ENCODE results near the gene WDR86.

Gene WDR86

DNA sequence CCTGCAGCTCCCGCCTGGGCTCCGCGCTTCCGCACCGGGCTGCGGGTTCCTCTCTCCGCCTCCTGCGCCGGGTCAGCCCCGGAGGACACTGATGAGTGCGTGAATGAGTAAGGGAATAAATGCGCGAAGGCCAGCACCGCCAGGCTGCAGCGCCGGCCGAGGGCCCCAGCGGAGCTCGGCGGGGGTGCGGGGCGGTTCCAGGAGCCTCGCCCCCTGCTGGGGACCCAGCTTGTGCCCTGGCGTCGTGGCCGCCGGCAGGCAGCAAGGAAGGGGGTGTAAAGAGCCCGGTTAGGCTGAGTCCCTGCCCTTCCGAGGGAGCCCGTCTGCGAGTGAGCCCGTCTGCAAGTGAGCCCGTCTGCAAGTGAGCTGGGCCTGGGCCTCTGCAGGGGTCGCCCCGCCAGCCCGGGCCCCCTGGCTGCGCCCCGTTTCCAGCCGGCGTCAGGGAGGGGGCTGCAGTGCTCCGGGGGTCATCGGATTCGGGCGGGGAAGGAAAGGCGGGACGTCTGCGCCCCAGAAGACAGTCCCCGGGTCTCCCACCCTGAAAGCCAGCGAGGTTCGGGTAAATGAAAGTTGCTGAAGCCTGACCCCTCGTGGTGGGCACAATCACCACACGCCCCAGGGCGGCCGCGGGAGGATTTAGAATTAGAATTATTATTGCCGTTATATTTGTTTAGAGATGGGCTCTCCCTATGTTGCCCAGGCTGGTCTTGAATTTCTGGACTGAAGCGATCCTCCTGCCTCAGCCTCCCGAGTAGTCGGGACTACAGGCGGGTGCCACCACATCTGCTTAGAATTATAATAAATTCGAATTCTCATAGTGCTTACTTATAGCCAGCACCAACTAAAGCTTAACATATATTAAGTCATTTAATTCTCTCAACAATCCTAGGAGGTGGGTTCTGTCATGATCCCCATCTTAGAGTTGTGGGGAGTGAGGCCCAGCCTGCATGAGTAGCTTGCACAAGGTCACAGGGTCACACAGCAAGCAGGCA lies 38.7 kb upstream of the WDR86 start:
- Histone ChIP-seq H3K9ac (ENCODE audit: low read depth, low read length) (peak overlapping the region; percentile 61), H3K9me3 (ENCODE audit: control insufficient read depth, insufficient read depth, low read length) (no peaks in the 10 kb centered on the region), H3K4me1 (ENCODE audit: insufficient read depth, low read length) (peaks cover 8% of the 10 kb centered on the region; the same call in 1 of the 2 replicates), H3K36me3 (ENCODE audit: insufficient read depth, low read length) (no peaks in the 10 kb centered on the region)

DNA sequence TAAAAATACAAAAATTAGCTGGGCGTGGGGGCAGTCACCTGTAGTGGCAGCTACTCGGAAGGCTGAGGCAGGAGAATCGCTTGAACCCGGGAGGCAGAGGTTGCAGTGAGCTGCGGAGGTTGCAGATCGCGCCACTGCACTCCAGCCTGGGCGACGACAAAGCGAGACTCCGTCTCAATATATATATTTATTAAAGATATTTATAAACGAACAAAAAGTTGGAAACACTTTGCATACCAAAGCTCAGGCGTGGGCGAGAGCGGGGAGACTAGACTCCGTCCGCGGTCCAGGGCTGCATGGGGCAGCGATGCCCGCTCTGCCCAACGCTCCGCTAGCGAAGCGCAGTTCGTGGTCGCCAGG lies 38.0 kb upstream of the WDR86 start:
- Histone ChIP-seq H3K9ac (ENCODE audit: low read depth, low read length) (peak overlapping the region; percentile 61), H3K4me1 (ENCODE audit: insufficient read depth, low read length) (0 out of 2 replicates have a peak, but pooled peaks cover 2% of the 10 kb centered on the region), H3K9me3 (ENCODE audit: control insufficient read depth, insufficient read depth, low read length) (no peaks in the 10 kb centered on the region), H3K36me3 (ENCODE audit: insufficient read depth, low read length) (no peaks in the 10 kb centered on the region)

DNA sequence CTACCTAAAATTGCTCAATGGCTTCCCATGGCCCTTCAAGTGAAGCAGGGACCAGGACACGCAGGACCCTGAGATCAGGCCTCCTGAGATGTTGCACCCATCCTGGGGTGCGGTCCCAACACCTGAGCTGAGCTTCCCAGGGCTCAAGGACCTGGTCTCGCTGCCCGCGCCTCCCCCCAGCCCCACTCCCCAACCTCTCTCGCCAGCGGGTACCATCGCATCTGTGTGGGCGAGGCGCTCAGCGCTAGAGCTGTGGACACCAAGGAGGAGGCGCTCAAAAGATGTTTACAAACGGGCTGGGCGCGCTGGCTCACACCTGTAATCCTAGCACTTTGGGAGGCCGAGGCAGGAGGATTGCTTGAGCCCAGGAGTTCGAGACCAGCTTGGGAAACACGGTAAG lies 37.5 kb upstream of the WDR86 start:
- Histone ChIP-seq H3K36me3 (ENCODE audit: insufficient read depth, low read length) (no peaks in the 10 kb centered on the region), H3K4me1 (ENCODE audit: insufficient read depth, low read length) (no peaks in the 10 kb centered on the region), H3K9ac (ENCODE audit: low read depth, low read length) (no peak overlapping the region), H3K9me3 (ENCODE audit: control insufficient read depth, insufficient read depth, low read length) (no peaks in the 10 kb centered on the region)

DNA sequence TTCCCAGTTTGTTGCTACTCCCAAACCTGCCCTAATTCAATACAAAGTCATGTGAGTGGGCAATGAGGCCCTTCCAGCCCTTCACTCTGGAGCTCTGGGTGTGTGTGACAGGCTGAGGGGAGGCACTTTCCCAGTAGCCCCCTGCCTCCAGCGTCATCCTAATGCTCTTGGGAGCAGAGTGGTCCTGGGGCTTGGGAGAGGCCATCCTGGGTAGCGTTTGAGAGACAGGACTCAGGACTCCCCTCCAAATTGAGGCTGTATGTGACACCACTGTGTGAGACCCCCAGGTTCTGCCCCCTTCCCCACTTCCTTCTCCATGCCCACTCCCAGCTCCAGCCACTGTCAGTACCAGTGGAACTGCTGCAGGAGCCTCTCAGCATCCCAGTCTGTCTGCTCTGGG lies 36.6 kb upstream of the WDR86 start:
- H3K9ac ChIP-seq (ENCODE audit: low read depth, low read length): no peak overlapping the region
- H3K36me3 ChIP-seq (ENCODE audit: insufficient read depth, low read length): no peaks in the 10 kb centered on the region
- no peaks in the 10 kb centered on the region for H3K9me3 ChIP-seq (ENCODE audit: control insufficient read depth, insufficient read depth, low read length)
- peaks cover 6% of the 10 kb centered on the region for H3K4me1 ChIP-seq (ENCODE audit: insufficient read depth, low read length)

DNA sequence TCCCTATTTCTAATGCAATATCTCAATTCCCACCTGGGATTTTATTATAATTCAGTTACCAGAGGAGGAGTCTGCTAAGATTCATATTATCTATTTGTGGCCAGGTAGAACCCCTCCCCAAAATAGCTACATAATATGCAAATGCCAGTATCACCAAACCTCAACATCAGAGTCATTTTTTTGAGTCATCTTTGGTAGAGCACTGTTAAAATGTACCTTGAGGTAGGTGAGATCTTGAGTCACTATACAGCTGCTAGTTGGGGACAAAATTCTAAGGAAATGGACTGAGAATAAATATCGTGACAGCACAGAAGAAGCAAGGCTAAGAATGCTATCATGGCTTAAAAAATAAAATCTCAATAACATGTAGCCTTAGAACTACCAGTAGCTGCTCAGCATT lies 34.8 kb upstream of the WDR86 start:
- no peak overlapping the region for H3K9ac ChIP-seq (ENCODE audit: low read depth, low read length)
- H3K36me3 ChIP-seq (ENCODE audit: insufficient read depth, low read length): no peaks in the 10 kb centered on the region
- no peaks in the 10 kb centered on the region for H3K9me3 ChIP-seq (ENCODE audit: control insufficient read depth, insufficient read depth, low read length)
- peaks cover 10% of the 10 kb centered on the region for H3K4me1 ChIP-seq (ENCODE audit: insufficient read depth, low read length)

DNA sequence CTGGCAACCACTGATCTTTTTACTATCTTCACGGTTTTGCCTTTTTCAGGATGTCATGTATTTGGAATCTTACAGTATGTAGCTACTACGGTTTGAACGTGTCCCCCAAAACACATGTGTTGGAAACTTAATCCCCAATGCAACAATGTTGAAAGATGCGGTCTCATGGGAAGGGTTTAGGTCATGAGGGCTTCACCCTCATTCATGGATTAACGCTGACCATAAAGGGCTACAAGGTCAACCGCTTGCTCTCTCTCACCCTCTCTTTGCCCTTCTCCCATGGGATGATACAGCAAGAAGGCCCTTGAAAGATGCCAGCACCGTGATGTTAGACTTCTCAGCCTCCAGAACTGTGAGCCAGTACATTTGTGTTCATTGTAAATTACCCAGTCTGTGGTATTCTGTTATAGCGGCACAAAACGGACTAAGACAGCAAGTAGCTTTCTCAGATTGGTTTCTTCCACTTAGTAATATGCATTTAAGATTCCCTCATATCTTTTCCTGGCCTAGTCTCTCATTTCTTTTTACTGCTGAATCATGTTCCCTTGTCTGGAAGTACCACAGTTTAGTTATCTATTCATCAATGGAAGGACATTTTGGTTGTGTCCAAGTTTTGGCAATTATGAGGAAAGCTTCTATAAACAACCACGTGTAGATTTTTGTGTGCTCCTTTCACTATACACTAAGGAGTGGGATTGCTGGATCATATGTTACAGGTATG lies 33.1 kb upstream of the WDR86 start:
- Histone ChIP-seq H3K9ac (ENCODE audit: low read depth, low read length) (no peak overlapping the region), H3K36me3 (ENCODE audit: insufficient read depth, low read length) (no peaks in the 10 kb centered on the region), H3K9me3 (ENCODE audit: control insufficient read depth, insufficient read depth, low read length) (no peaks in the 10 kb centered on the region), H3K4me1 (ENCODE audit: insufficient read depth, low read length) (peaks cover 10% of the 10 kb centered on the region)

DNA sequence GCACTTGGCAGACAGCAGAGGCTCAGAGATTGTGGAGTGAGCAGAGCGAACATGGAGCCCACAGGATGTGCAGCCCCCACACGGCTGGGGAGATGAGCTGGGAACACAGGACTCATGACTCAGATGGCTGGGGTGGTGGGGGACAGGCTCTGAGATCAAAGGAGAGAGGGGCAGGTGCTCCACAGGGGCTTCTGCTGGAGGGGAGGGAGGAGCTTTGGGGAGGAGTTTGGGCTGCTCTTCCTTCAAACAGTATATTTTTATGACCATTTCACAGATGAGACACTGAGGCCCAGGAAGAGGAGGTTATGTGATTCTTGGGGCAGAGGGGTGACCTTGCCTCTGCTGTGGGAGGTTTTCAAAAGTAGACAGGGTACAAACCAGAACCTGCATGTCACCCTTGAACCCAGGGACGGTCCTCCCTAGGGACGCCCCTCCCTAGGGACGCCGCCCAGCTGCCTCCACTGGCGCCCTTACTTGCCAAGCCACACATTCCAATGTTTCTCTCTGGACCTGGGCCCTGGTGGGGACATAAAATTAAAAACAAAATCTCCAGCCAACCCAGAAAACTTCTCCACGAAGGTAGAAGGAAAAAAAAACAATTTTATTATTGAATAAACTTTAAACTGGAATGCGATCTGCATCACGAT lies 31.1 kb upstream of the WDR86 start:
- H3K9me3 ChIP-seq (ENCODE audit: control insufficient read depth, insufficient read depth, low read length): no peaks in the 10 kb centered on the region
- H3K36me3 ChIP-seq (ENCODE audit: insufficient read depth, low read length): no peaks in the 10 kb centered on the region
- peaks cover 10% of the 10 kb centered on the region for H3K4me1 ChIP-seq (ENCODE audit: insufficient read depth, low read length)
- H3K9ac ChIP-seq (ENCODE audit: low read depth, low read length): peak overlapping the region; percentile 60

DNA sequence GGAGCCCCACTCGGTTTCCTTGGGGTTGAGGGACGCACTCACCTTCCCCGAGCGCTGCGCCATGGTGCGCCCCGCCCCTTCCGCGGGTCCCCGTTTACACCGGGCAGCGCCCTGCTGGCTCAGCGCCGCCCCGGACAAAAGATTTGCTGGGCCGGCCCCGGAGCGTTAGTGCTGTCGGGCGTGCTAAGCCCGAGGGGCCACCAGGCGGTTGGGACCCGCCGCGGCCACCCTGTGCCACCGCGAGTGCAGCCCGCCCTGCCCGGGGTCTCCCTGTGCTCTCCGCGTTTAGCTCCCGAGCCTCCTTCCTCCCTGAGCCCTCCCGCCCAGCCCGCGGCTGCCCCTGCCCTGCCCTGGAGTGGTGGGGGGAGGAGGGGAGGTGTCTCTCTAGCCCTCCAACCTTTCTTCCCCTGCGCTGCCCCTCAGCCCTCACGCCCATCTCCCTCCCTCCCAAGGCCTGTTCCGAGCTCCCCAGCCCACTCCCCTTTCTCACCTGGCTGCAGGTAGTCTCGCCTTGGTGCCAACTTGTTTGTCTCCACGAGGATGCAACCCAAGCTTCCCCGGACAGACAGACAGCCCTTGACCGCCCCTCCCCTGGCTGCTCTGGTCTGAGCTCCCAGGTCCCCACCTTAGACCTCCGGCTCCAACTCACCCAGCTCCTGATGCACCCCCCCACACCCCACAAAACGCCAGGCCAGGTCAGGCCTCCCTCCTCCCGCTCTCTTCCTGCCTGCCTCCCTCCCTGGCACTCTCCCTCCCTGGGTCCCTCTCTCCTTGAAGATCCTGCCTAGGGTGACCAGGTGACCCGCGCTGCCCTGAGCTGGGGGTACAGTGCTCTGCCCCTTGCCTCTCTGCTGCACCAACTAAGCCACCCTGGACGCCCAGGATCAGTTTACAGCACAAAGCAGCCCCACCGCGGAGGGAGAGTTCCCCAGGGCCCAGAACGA lies 30.3 kb upstream of the WDR86 start, which contains the start of gene CRYGN:
TSS of gene CRYGN (minus strand) at position 287 of the 944 bp plus-strand sequence. CDS start at position 63, 224 bp downstream.
- peak within 1 kb of the TSS; percentile 60 for H3K9ac ChIP-seq (ENCODE audit: low read depth, low read length)

DNA sequence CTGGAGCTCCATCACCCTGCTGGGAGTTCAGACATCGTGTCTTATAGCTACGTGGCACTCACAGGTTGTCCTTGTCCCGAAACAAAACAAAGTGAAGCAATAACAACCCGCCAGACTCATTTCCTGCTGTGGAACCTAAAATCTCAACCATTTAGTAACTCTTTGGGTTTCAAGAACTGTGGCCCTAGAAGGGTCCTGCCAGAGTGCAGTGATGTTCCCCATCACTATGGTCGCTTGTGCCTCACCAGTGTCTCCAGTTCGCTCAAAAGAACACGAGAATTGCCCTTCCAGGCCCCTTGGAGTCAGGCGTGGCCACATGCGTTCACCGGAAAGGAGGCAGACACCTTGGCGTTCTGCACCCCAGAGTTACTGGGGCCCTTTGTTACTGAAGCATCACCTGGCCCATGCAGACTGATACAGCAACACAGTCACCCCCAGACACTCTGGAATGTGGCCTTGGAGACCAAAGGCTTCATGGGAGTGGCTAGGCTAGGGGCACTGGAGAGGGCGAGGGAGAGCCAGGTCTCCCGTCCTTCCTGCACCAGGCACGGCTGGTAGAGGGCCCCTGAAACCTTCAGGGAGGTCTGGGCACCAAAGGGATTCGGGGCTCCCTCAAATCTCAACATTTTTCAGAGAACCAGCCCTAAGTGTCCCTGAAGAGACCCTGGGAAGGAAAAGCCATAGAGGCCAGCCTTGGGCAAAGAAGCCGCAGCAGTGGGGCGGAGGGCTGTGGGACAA lies 29.2 kb upstream of the WDR86 start:
- Histone ChIP-seq H3K36me3 (ENCODE audit: insufficient read depth, low read length) (no peaks in the 10 kb centered on the region), H3K9ac (ENCODE audit: low read depth, low read length) (peak overlapping the region; percentile 60), H3K4me1 (ENCODE audit: insufficient read depth, low read length) (peaks cover 10% of the 10 kb centered on the region), H3K9me3 (ENCODE audit: control insufficient read depth, insufficient read depth, low read length) (no peaks in the 10 kb centered on the region)

More for the DNA sequence above, 30.3 kb upstream of the WDR86 start, which contains the start of gene CRYGN:
- peaks cover 10% of the 10 kb centered on the region for H3K4me1 ChIP-seq (ENCODE audit: insufficient read depth, low read length)
- no peaks in the 10 kb centered on the region for H3K36me3 ChIP-seq (ENCODE audit: insufficient read depth, low read length)
- no peaks in the 10 kb centered on the region for H3K9me3 ChIP-seq (ENCODE audit: control insufficient read depth, insufficient read depth, low read length)

DNA sequence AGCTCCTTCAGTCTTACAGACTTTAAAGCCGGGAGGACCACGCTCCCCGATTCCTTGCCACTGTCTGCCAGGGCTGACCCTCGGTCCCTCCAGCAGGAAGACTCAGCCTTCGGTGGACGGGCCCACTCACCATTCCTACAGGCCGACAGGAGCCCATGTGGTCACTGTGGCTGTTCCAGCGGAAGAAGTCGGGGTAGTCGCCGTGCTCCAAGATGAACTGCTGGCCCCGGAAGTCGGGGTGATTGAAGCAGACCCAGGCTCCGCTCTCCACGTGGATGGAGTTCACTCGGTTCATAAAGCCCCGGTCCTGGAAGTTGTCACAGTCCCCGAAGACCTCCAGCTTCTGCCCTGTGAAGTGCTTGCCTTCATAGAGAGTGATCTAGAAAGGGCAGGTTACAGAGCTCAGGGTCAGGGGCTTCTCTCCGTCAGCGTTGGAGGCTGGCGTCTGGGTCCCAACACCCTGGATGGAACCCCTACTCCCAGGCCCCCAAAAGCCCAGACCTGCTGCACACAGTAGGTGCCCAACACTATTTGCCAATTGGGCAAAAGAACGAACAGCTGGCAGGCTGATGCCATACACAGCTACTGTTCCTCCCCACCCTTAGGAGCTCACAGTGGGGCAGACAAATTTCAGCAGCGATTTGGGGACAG lies 28.2 kb upstream of the WDR86 start:
- Histone ChIP-seq H3K36me3 (ENCODE audit: insufficient read depth, low read length) (no peaks in the 10 kb centered on the region), H3K9ac (ENCODE audit: low read depth, low read length) (no peak overlapping the region), H3K4me1 (ENCODE audit: insufficient read depth, low read length) (peaks cover 10% of the 10 kb centered on the region), H3K9me3 (ENCODE audit: control insufficient read depth, insufficient read depth, low read length) (no peaks in the 10 kb centered on the region)

DNA sequence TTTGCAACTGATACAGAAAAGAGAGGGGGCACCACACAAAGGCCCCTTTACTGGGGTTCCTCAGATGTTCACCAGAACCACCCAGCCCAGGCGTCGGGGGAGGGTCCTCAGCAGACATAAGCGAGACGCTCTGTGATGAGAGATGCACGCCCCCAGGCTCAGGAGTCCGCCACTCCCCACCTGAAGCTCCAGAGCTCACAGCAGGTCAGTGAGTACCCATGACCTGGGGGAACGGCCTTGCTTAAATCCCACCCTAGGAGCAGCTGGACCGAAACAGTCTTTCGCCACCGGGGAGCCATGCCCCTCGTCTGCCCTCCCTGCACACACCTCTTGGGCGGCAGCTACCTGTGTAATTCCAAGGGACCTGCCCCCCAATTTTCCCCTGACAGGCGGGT lies 27.3 kb upstream of the WDR86 start:
- Histone ChIP-seq H3K36me3 (ENCODE audit: insufficient read depth, low read length) (no peaks in the 10 kb centered on the region), H3K4me1 (ENCODE audit: insufficient read depth, low read length) (peaks cover 10% of the 10 kb centered on the region), H3K9ac (ENCODE audit: low read depth, low read length) (no peak overlapping the region), H3K9me3 (ENCODE audit: control insufficient read depth, insufficient read depth, low read length) (no peaks in the 10 kb centered on the region)

DNA sequence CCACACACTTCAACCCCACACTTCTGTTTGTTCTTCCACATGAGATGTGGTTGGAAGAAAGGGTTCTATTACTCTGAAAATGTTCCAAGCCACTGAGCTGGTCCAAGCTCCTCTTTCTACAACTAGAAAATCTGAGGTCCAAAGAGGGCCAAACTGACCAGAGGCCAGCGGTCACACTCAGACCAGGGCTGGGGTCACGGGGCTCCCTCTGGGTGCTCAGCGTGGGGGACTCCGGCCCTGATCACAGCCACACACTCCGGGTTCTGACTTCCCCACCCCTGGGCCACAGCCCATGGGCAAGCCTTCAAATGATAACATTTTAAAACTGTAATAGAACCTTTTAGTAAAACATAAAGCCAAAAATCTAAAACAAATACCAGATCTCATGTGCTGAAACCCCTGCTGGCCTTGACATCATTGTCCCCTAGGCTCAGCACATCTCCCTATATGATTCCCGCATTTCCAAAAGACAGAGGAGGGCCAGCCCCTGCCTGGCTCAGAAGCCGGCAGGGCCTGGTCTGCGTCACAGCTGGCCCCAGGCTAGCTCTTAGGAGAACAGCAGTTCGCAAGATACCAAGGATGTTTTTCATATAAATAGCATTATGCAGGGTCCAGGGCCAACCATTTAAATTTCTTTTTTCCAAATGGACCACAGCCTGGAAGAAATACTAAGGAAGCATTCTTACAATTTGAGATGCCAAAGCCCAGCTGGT lies 26.8 kb upstream of the WDR86 start:
- H3K9me3 ChIP-seq (ENCODE audit: control insufficient read depth, insufficient read depth, low read length): no peaks in the 10 kb centered on the region

More for the DNA sequence above, 26.8 kb upstream of the WDR86 start:
- H3K36me3 ChIP-seq (ENCODE audit: insufficient read depth, low read length): no peaks in the 10 kb centered on the region
- H3K9ac ChIP-seq (ENCODE audit: low read depth, low read length): no peak overlapping the region
- peaks cover 5% of the 10 kb centered on the region; the same call in 1 of the 2 replicates for H3K4me1 ChIP-seq (ENCODE audit: insufficient read depth, low read length)
